Activated T-cell treated with anti-CD3 and anti-CD28 coated beads for 4 hours (primary cell): ENCODE results near the gene CORO2A.

Experiments
- DNase-seq: peaks from one replicate; pipeline ENCODE4 v3.0.0-alpha.2; 2020

The CORO2A gene

DNA sequence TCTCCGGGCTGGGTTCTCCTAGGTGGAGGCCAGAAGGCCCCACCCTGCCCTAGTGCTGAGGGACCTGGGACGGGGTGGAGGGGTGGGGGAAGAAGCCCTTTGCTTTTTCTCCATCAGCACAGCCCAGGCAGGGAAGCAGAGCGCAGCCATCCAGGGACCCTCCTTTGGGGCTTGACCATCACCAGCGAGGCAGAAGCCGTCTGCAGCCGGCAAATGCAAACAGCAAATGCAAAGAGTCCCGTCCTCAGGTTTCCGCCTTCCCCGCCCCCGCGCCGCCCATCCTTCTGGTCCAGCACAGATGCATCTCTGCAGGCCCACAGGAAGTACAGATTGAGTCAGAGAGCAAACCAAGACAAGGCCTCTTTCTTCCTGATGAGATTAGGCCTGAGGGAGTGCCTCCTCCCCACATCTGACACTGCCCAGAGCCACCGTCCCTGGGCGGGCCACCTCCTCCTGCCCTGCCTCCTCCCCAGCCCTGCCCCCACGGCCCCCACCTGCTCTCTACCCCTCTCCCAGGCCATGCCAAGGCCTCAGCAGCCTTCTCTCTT, 23.4 kb downstream of the CORO2A start:
- DNase-seq = no peak

DNA sequence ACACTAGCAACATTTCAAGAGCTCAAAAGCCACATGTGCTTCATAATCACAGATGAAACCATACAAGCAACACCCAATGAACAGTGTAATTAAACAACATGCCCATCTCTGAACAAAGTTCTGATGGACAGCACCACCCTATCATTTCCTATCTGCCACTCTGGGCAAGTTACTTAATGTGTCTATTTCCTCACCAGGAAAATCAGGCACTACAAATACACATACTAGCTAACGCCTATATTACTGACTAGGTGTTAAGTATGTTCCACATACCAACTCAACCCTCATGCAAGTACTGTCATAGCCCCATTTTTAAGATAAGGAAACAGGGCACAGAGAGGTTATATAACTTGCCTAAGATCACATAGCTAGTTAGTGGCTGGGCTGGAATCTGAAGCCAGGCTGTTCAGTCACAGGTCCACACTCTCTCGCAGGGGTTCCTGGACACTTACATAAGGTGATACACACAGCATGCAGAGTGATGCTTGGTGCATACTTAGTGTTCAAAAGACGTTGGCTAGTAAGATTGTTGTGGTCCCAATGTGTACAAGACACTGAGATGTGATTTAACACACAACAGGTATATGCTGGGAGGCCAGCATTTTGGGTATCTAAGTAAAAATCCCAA, 24.2 kb downstream of the CORO2A start:
- DNase-seq = no peak

GRCh38 chr9:98164912-98165311, 27.5 kb downstream of the CORO2A start:
- DNase-seq = no peak

DNA sequence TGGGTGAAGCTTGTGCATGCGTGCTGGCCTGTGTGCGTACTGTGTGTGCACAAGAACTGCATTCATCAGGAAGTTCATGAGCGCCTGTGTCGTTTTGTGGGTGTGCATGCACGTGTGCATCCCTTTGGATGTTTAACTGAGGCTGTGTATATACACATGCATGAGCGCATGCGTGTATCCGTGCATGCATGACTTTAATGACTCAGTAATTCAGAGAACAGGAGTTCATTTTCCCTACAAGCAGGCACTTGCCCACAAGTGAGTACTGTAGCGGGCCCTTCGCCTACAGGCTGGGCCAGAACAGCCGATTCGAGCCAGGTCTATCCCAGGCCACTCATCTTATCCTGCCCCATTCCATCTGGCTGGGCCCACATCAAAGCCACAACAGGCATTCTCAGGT, 29.8 kb downstream of the CORO2A start:
- DNase-seq = no peak

GRCh38 chr9:98161851-98162250, 30.6 kb downstream of the CORO2A start:
- no peak for DNase-seq

GRCh38 chr9:98159790-98160189, 32.6 kb downstream of the CORO2A start:
- no peak for DNase-seq

DNA sequence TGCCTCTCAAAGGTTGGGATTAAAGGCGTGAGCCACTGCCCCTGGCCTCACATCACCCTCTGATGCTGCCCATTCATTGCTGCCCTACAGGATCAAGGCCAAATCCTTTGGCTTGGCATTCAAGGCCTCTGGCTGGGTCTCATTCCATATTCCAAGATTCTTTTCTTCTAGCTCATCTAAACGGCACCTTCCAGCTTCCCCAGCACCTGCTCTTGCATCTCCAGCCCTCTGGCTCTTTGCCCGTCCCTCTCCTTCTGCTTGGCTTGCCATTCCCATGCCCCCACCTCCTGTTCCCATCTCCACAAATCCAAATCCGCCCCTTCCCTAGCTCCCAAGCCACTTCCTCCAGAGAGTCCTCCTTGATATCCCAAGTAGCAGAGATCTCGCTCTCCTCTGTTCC, 33.1 kb downstream of the CORO2A start:
- no peak for DNase-seq

DNA sequence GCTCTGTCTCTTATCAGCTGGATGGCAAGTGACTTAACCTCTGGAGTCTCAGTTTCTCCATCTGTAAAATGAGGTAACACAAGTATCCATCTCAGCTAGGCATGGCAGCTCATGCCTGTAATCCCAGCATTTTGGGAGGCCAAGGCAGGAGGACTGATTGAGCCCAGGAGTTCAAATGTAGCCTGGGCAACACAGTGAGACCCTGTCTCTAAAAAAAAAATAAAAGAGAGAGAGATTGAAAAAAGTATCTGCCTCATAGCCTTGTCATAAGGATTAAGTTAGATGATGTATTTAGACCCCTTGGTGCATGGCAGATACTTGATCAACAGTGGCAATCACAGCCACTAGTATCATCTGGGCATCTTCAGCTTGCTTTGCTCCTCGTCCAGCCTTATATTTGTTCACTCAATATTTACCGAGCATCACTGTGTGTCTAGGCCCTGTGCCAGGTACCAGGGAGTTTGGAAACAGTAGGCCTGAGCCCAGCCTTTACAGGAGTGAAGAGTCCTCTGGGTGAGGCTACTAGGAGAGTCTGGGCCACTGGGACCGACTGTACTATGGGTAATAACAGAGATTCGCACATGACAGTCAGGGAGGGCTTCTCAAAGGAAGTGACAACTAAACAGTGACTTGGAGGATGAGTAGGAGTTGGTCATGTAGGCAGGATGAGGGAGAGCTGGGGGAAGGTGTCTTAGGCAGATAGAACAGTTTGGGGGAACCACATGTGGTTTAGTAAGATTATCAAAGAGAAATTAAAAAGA, 34.2 kb downstream of the CORO2A start:
- no peak for DNase-seq

DNA sequence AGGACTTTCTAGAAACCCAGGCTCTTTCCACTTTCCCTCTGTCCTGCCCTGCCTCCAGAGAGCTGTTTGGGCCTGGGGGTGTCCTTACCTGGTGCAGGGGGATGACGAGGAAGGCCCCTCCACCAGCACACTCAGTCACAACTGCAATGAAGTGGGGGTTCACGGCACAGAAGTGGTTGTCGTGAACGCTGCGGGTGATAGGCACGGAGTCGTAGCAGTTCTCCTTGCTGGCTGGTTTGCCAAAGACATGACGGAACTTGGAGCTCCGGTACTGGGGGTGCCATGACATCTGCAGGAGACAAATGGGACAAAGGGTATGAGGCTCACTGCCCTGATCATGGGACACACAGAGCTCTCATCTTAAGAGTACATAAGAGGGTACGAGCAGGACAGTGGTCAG, 35.1 kb downstream of the CORO2A start:
- no peak for DNase-seq

- no peak for DNase-seq
Measured at GRCh38 chr9:98154678-98155077, 37.8 kb downstream of the CORO2A start.

DNA sequence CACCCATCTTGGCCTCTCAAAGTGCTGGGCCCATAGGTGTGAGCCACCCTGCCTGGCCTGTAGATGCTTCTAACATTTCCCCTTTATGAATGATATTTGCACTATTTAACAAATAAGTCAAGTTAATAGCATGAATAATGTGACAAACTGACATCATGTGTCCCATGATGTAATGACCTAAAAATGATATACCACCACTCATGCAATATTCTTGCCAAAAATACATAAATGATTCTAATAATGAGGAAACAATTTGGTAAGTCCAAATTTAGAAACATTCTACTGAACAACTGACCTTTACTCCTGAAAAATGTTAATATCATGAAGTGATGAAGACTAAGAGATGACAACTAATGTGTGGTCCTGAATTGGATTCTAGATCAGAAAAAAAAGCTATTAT, 39.9 kb downstream of the CORO2A start:
- no peak for DNase-seq

DNA sequence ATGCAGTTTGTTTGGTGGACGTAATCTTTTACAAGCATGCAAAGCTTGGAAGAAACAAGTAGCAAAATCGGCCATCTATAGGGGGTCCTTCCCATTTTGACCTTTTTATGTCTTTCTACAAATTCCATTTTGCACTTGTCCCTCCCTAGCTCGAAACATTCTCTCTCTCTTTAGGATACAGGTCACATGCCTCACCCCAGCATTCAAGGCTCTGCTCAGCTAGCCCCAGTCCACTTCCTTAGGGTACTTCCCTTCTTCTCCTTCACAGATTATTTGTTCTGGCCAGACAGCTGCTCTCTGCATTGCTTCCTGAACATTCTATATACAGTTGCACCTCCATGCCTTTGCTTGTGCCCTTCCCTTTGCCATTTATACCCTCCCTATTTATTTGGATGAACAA, 41.7 kb downstream of the CORO2A start:
- DNase-seq = no peak

GRCh38 chr9:98150164-98150563, 42.3 kb downstream of the CORO2A start:
- no peak for DNase-seq

DNA sequence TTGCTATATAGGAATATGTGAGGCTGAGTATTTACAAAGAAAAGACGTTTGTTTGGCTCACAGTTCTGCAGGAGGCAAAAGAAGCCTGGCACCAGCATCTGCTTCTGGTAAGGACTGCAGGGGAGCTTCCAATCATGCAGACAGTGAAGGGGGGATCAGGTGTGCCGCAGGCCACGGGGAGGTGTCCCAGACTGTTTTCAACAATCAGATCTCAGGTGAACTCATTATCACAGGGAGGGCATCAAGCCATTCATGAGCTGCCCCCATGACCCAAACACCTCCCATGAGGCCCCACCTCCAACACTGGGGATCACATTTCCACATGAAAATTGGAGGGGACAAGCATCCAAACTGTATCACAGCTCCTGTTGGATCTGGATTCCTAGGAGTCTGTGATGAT, 43.0 kb downstream of the CORO2A start:
- DNase-seq = no peak

GRCh38 chr9:98148486-98148885, 44.0 kb downstream of the CORO2A start:
- no peak for DNase-seq

DNA sequence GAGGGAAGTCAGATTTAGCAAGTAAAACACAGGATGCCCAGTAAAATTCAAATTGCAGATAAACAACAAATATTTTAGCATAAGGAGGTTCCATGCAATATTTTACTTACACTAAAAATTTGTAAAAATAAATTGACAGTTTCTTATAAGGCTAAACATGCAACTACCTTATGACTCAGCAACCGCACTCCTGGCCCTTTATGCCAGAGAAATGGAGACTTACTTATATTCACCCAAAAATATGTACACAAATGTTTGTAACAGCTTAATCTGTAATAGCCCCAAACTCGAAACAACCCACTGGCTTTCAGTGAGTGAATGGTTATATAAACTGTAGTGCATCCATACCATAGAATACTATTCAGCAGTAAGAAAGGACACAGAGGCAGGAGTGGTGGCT, 44.9 kb downstream of the CORO2A start:
- DNase-seq = no peak

DNA sequence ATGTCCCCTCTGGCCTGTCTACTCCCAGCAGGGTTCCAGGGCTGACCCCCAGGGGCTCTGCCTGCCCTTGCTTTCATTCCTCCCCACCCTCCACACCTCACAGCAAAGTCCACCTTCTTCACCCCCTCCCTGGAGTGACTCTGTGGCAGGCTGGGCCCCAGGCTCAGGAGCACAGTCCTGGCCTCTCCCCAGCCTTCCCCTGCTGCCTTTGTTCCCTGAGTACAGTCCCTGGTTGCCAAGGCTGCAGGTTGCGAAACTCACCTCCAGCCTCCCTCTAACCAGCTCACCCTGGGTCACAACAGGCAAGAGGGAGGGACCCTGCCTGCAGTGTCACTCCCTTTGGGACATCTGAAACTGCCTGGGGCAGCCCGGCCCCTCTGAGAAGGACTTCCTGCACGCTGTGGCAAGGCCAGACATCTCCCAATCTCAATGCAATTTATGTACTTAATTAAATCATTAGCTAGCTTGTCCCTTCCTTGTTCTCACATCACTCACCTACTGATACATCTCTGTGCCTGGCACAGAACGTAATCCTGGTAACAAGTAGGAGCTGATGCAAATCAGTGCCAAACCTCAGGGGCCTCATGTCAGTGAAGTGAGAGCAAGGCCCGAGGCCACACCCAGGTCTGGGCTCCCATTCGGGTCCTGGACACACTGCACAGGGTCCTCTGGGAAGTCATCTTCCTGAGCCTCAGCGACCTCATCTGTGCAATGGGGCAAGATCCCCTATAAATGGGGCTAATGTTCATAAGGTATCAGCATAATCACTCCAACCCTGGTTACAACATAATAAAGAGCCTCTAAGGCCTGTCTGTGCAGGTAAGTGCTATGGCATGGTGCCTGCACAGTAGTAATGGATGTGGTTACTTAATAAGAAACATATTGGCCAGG, 46.1 kb downstream of the CORO2A start:
- no peak for DNase-seq

- no peak for DNase-seq
Measured at GRCh38 chr9:98144631-98145030, 47.8 kb downstream of the CORO2A start.

DNA sequence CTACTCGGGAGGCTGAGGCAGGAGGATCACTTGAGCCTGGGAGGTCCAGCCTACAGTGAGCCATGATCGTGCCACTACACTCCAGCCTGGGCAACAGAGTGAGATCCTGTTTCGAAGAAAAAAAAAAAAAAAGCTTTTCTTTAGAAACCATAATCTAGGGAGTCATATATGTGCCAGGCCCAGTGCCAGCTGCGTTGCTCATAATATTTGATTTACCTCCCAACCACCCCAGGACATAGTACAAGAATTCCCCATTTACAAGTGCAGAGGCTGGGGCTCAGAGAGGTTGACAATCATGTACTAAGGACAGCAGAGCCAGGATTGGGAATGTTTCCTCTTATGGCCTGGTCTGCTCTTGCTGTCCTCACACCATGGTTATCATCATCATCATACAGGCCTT, 48.4 kb downstream of the CORO2A start:
- DNase-seq = no peak

DNA sequence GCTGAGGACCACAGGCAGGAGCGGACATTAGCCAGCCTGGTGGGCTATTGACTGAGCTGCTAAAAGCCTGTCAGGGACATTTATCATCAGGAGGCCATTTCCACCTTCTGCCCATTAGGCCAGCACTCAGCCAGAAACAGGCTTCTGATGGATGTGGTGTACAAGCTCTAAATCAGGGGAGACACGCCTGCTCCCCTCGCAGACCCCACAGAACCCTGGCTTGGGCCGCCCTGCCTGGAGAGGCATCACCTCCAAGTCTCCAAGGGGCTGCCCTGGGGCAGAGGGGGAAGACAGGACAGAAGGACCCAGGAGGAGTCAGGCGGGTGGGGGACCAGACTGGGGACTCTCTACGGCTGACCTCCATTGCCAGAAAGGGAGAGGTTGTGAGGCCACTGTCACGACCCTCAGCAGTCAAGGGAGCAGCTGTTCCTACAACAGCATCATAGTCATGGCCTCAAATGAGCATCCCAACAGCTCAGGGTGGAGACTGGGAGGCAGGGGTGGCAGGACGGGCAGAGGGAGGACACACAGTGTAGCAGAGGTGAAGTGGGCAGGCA, 49.4 kb downstream of the CORO2A start:
- DNase-seq = no peak

GRCh38 chr9:98142182-98142907, 50.1 kb downstream of the CORO2A start:
- DNase-seq = no peak

DNA sequence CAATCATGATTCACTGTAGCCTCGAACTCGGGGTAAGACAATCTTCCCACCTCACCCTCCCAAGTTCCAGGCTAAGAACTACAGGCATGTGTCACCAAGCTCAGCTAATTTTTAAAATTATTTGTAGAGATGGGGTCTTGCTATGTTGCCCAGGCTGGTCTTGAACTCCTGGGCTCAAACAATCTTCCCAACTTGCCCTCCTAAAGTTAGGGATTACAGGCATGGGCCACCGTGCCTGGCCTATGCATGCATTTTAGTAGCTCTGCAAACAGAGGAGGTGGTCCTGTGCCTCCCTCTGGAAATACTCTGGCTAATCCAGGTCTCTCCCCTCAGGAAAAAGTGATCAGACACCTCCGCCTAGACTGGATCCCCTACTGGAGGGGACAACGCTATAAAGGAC, 51.9 kb downstream of the CORO2A start:
- DNase-seq = no peak

DNA sequence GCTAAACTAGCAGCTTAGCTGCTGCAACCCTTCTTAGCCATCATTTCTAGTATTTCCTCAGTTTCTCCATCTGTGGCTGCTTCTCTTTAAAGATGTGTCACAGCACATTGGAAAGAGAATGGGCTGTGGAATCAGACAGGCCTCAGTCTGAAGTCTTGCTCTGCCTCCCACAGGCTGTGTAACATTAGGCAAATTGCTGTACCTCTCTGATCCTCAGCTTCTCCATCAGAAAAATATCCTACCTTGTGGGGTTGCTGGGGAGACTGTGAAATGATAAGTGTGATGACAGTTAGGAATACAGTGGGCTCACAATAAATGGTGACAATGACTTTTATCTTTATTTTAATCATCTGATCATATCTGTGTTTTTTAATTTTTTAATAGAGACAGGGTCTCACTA, 55.9 kb downstream of the CORO2A start:
- DNase-seq = no peak
